Measurements from ENCODE around the gene ANKEF1. TPM values are rescaled to one million over a fixed set of nuclear protein-coding genes. Genes with fewer than 3 reads are reported as not detected.

Gene ANKEF1
- total RNA-seq, 3 donors from 2014 or later (not counting 1 experiment from before 2014, with no cell fraction given) = 1.6 to 1.9 (median 1.8) TPM

DNA sequence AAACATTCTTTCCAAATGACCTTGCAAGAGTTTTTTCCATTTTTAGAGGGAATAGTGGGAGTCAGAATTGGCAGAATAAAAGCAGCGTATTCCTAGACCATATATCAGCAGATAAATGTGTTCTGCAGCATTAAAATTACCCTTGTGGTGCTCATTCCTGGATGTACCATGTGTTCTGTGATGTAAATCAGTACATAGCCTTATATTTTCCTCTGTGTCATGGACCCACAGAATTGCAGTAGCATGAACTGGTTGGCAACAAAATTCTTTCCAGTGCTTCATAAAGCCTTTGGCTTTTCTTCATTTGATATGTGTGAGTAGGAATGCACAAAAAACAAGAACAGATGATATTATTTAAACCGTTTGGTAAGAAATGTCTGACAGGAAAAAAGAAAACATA is 32.5 kb downstream of the ANKEF1 start:
- no peaks in the 10 kb centered on the region for H3K4me1 ChIP-seq (ENCODE audit: control insufficient read depth, insufficient read depth, low read length)
- H3K27ac Mint-ChIP-seq = no peak overlapping the region
- H3K36me3 Mint-ChIP-seq = no peaks in the 10 kb centered on the region
- H3K36me3 ChIP-seq (ENCODE audit: control insufficient read depth, insufficient read depth, low read length) = no peaks in the 10 kb centered on the region
- ATAC-seq = no peak
- no peak overlapping the region for H3K4me3 Mint-ChIP-seq
- H3K9me3 Mint-ChIP-seq = no peaks in the 10 kb centered on the region
- 100% methylated on average over 2 of the region's 2 CpGs for WGBS (ENCODE audit: insufficient coverage)
- TF ChIP-seq, protein P1, sequence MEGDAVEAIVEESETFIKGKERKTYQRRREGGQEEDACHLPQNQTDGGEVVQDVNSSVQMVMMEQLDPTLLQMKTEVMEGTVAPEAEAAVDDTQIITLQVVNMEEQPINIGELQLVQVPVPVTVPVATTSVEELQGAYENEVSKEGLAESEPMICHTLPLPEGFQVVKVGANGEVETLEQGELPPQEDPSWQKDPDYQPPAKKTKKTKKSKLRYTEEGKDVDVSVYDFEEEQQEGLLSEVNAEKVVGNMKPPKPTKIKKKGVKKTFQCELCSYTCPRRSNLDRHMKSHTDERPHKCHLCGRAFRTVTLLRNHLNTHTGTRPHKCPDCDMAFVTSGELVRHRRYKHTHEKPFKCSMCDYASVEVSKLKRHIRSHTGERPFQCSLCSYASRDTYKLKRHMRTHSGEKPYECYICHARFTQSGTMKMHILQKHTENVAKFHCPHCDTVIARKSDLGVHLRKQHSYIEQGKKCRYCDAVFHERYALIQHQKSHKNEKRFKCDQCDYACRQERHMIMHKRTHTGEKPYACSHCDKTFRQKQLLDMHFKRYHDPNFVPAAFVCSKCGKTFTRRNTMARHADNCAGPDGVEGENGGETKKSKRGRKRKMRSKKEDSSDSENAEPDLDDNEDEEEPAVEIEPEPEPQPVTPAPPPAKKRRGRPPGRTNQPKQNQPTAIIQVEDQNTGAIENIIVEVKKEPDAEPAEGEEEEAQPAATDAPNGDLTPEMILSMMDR (IDR thresholded peaks at IDR 0.05) = no peak
- no peak overlapping the region for H3K4me3 ChIP-seq (ENCODE audit: low read length)
- H3K27ac ChIP-seq (ENCODE audit: low read length) = no peak overlapping the region
- no peaks in the 10 kb centered on the region for H3K4me1 Mint-ChIP-seq
- intact Hi-C loops (cut with micrococcal nuclease) = no loop called here
- H3K9me3 ChIP-seq (ENCODE audit: control insufficient read depth, insufficient read depth, low read length) = no peaks in the 10 kb centered on the region
- peaks cover 10 to 16% of the 10 kb centered on the region in 2 donors for H3K27me3 Mint-ChIP-seq (ENCODE audit: low read depth in 2 of 2)
- no peak for DNase-seq
- H3K27me3 ChIP-seq (ENCODE audit: control insufficient read depth, insufficient read depth, low read length) = no peaks in the 10 kb centered on the region

DNA sequence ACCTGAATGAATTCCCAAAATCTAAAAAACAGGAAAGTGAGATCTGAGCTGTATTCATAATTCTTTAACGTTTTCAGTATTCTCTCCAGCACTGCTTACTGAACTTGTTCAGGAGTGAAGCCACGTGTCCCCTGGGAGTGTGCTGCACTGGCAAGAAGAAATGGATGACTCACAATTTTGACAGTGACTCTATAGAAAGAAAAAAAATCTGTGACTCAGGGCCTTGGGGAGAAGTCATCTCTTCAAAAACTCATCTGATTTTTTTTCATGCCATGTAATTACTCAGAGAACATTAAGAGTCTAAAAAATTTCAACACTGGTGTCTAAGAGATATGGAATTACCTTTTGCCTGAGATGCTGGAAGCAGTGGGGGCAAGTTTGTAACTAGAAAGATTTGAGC is 39.7 kb downstream of the ANKEF1 start:
- TF ChIP-seq, protein P1 (IDR thresholded peaks at IDR 0.05) = no peak
- no peak for DNase-seq
- no peaks in the 10 kb centered on the region for H3K27me3 ChIP-seq (ENCODE audit: control insufficient read depth, insufficient read depth, low read length)
- H3K9me3 Mint-ChIP-seq = no peaks in the 10 kb centered on the region
- peaks cover 22 to 46% of the 10 kb centered on the region in 2 donors for H3K27me3 Mint-ChIP-seq (ENCODE audit: low read depth in 2 of 2)
- H3K4me3 Mint-ChIP-seq = no peak overlapping the region
- H3K27ac ChIP-seq (ENCODE audit: low read length) = no peak overlapping the region
- WGBS (ENCODE audit: insufficient coverage) = 69% methylated on average over 2 of the region's 2 CpGs
- intact Hi-C loops (cut with micrococcal nuclease) = no loop called here
- no peak overlapping the region for H3K4me3 ChIP-seq (ENCODE audit: low read length)
- H3K36me3 ChIP-seq (ENCODE audit: control insufficient read depth, insufficient read depth, low read length) = no peaks in the 10 kb centered on the region
- H3K4me1 Mint-ChIP-seq = no peaks in the 10 kb centered on the region
- ATAC-seq = no peak
- H3K27ac Mint-ChIP-seq = no peak overlapping the region
- no peaks in the 10 kb centered on the region for H3K9me3 ChIP-seq (ENCODE audit: control insufficient read depth, insufficient read depth, low read length)
- H3K4me1 ChIP-seq (ENCODE audit: control insufficient read depth, insufficient read depth, low read length) = no peaks in the 10 kb centered on the region
- no peaks in the 10 kb centered on the region for H3K36me3 Mint-ChIP-seq

DNA sequence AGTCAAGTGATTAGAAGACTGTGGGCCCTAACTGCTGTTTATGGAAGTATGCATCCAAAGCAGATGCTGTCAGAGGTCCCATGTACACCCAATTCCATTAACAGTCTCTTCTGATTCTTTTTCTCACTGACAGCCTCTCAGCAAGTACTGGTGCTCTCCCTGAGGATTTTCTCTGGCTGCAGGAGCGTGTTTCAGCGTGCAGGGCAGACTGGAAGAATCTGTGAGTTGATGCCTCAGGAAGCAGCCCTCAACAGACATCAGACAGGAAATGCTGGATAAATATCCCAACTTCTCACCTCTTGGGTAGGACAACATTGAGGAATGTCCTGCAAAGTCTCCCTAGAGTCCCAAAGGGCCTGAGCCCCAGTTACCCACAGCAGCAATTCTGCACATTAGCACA is 40.8 kb downstream of the ANKEF1 start:
- H3K36me3 ChIP-seq (ENCODE audit: control insufficient read depth, insufficient read depth, low read length) = no peaks in the 10 kb centered on the region
- DNase-seq (no peak), ATAC-seq (no peak)

More for the DNA sequence above, 40.8 kb downstream of the ANKEF1 start:
- WGBS (ENCODE audit: insufficient coverage) = 87% methylated on average over 2 of the region's 2 CpGs
- Mint-ChIP-seq H3K4me1 (no peaks in the 10 kb centered on the region), H3K27me3 (ENCODE audit: low read depth in 2 of 2) (peaks cover 22 to 47% of the 10 kb centered on the region in 2 donors), H3K9me3 (no peaks in the 10 kb centered on the region), H3K27ac (no peak overlapping the region), H3K4me3 (no peak overlapping the region), H3K36me3 (no peaks in the 10 kb centered on the region)
- TF ChIP-seq, protein P1 (IDR thresholded peaks at IDR 0.05) = no peak
- H3K27ac ChIP-seq (ENCODE audit: low read length) = no peak overlapping the region
- no peak overlapping the region for H3K4me3 ChIP-seq (ENCODE audit: low read length)
- intact Hi-C loops (cut with micrococcal nuclease) = no loop called here
- no peaks in the 10 kb centered on the region for H3K4me1 ChIP-seq (ENCODE audit: control insufficient read depth, insufficient read depth, low read length)
- H3K27me3 ChIP-seq (ENCODE audit: control insufficient read depth, insufficient read depth, low read length) = no peaks in the 10 kb centered on the region
- no peaks in the 10 kb centered on the region for H3K9me3 ChIP-seq (ENCODE audit: control insufficient read depth, insufficient read depth, low read length)
